GM10266 (cell line): ENCODE results near the gene UPP1.

Source experiments
- DNase-seq: peaks from one replicate; pipeline ENCODE4 v3.0.0; 2012; ENCODE audit errors: extremely low spot score
- TF ChIP-seq, protein P1 (sequence below): IDR thresholded peaks from 2 replicates; pipeline ENCODE4 v1.5.1; 2012; ENCODE audit warnings: mild to moderate bottlenecking, low read depth; ENCODE audit not compliant: control insufficient read depth, insufficient read depth; ENCODE audit errors: missing control alignments

UPP1 gene

DNA sequence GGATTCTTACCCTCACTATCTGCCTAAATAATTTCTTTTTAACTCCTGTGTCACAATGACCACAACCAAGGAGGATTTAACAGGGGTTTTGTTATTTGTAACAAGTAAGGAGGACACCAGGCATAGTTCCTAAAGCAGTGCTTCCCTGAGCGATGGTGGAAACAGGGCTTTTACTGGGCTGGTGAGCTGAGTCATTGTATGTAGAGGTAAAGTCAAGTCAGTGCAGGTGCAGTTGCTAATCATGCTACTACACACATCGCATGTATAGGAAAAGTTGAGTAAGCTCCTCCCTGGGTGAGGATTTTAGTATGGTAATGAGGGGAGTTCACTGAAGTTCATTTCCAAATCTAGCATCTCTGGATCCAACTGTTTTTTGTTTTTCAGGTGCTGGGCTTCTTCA is 59.2 kb downstream of the UPP1 start:
- DNase-seq, result no peak
- TF ChIP-seq, protein P1, sequence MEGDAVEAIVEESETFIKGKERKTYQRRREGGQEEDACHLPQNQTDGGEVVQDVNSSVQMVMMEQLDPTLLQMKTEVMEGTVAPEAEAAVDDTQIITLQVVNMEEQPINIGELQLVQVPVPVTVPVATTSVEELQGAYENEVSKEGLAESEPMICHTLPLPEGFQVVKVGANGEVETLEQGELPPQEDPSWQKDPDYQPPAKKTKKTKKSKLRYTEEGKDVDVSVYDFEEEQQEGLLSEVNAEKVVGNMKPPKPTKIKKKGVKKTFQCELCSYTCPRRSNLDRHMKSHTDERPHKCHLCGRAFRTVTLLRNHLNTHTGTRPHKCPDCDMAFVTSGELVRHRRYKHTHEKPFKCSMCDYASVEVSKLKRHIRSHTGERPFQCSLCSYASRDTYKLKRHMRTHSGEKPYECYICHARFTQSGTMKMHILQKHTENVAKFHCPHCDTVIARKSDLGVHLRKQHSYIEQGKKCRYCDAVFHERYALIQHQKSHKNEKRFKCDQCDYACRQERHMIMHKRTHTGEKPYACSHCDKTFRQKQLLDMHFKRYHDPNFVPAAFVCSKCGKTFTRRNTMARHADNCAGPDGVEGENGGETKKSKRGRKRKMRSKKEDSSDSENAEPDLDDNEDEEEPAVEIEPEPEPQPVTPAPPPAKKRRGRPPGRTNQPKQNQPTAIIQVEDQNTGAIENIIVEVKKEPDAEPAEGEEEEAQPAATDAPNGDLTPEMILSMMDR, result no peak

GRCh38 chr7:48149058-48149457 is 60.0 kb downstream of the UPP1 start:
- DNase-seq, result no peak
- TF ChIP-seq, protein P1, result no peak

DNA sequence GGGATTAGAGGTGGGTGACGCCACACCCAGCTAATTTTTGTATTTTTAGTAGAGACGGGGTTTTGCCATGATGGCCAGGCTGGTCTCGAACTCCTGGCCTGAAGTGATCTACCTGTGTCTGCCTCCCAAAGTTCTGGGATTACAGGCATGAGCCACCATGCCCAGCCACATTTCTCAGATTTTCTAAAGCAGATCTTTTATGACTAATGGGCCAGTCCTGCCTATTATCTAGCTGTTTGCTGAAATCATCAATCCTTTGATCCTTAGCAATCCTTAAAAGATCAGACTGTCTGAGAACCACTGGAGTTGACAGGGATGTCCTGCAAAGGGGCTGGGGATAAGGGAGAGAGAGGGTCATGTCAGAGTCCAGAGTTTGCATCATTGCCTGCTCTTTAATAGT is 61.0 kb downstream of the UPP1 start:
- TF ChIP-seq, protein P1, result no peak
- DNase-seq, result no peak

DNA sequence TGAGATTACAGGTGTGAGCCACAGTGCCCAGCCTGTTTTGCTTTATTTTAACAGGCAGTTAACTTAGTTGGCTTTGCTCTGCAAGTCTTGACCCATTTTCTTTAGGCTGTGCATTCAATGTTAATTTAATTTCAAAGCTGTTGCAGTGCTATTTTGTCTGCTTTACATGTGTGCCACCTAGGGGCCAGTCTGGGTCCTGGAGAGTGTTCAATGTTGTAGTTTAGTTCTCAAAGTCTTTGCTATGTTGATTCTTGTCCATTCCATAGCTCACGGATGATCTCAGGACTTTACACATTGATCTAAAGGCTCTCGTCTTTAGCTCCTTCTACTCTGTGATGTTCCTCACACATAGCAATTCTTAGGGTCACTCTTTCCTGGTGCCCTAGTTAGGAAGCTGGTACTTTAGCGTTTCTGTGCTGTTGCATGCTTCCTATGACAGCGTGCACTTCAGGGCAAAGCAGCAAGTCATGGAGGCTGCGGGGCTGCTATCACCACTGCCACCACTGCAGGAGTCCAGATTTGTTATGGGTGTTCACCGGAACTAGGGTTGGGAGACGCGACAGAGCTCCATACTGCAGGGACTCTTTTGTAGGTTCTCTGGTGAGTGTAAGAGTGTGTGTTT is 65.8 kb downstream of the UPP1 start:
- DNase-seq, result peak; percentile 22
- TF ChIP-seq, protein P1, result peak; percentile 56
